Measurements from ENCODE around the gene PEX26. TPM values are rescaled to one million over a fixed set of nuclear protein-coding genes. Genes with fewer than 3 reads are reported as not detected.
"Not testable (repeated sequence)": the region's sequence is repeated elsewhere in the genome, so short reads cannot be mapped to it uniquely, and the experiment has no call there.

PEX26 gene
- total RNA-seq (2014; rRNA removed; shearing (Covaris generic)), result 10.2 and 11.5 TPM in 2 replicates

DNA sequence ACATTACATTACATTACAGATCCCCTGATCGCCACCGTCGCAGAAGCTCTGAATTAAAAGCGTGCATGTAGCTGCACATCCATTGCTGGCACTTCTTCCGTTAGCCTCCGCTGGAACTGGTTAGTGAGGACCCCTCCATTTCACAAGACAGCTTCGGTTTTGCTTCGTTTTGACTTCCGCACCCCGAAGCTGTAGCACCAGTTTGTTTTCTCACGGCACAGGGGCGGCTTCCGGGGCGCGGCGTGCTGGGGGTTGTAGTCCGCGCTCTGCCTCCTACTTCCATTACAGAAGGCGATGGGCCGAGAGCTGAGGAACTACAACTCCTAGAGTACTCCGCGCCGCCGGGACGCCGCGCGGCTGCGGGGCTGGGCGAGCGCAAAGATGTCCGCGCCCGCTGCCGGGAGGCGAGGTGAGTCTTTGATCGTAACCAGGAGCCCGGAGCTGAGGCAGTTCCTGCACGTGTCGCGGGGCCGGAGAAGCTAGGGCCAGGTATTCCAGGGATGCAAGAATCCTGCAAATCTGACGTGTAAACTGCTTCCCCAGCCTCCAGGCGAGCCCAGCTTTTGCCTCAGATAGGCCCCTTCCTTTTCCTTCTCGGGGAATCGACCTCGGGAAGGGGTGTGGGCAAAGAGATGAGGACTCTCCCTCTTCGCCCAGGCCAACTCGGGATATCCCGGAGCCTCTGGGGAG, at the start of gene PEX26:
Gene PEX26 (plus strand): TSS at position 352 of the 690 bp plus-strand sequence. CDS start 387 bp downstream, outside the sequence.
- DNase-seq (ENCODE audit: low read depth), result peak; percentile 92

DNA sequence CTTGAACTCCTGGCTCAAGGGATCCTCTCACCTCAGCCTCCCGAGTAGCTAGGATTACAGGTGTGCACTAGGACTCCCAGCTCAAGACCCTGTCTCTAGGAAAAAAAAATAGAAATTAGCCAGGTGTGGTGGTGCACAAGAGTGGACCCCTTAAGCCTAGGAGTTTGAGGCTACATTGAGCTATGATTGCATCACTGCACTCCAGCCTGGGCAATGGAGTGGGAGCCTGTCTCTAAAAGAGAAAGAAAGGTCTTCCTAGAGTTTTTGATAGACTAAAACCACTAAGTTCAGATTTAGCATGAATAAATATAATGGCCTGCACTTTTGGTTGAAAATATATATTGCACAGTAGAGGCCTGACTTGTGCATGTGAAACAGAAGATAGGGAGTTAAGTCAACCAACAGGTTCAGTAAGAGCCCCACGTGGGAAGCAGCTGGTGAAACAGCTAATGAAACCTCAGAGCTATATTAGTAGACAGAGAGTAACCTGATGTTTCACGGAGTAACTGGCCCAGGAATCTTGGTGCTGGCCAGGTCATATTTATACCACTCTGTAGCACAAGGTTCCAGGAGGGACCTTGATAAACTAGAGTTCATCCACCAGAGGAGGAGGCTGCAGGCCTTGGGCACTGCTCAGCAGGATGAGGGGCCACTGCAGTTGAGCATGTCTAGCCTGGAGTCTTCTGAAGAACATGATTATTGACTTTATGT, 48.8 kb upstream of the PEX26 start:
- no peak for DNase-seq (ENCODE audit: low read depth)

DNA sequence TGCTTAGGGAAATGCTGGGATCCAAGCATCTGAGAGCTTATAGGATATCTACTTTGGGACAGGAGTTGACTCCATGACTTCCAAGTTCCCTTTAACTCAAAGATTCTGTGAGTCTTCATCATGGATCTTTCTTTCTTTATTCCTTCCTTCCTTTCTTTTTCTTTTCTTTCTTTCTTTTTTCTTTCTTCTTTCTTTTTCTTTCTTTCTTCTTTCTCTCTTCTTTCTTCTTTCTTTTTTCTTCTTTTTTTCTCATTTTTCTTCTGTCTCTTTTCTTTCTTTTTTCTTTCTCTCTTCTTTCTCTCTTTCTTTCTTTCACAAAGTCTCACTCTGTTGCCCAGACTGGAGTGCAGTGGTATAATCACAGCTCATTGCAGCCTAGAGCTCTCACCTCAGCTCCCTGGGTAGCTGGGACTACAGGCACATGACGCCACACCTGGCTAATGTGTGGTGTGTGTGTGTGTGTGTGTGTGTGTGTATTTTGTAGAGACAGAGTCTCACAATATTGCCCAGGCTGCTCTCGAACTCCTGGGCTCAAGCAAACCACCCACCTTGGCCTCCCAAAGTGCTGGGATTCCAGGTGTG, 48.0 kb upstream of the PEX26 start:
- no peak for DNase-seq (ENCODE audit: low read depth)

DNA sequence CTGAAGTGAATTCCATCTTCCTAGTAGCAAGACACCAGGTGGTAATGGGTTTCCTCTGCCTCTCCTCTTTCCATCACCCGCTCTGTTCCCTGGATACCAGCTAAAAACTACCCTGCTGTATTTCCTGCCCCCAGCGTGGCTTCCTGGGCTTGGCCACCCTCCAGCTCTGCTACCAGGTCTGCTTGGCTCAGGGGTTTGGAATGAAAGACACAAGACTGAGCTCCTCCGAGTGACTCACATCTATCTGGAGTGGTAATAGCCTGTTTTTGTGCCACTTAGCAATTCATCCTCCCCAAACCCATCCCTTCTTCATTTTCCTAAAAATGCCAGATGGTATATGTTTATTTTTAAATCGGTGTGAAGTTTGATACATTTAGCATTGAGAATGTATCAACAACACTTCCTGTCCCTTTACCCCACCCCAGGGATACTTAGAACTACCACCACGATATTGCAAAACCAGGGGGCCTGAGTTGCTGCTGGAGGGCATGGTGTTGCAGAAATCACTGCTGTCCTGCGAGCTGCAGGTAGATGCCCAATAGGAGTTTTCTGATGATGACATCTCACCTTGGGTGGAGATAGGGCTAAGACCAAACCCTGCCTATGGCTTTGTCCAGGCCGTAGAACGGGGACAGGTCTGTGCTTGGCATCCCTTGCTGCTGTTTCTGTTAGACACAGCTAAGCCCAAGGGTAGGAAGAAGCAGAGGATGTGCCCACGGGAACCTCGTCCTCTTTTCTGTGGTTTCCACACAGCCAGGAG, 45.9 kb upstream of the PEX26 start:
- peak; percentile 96 for DNase-seq (ENCODE audit: low read depth)

- peak; percentile 93 for DNase-seq (ENCODE audit: low read depth)
Measured at GRCh38 chr22:18032455-18033101, 45.2 kb upstream of the PEX26 start.

- DNase-seq (ENCODE audit: low read depth), result peak; percentile 55
Measured at GRCh38 chr22:18033204-18033998, 44.4 kb upstream of the PEX26 start.

DNA sequence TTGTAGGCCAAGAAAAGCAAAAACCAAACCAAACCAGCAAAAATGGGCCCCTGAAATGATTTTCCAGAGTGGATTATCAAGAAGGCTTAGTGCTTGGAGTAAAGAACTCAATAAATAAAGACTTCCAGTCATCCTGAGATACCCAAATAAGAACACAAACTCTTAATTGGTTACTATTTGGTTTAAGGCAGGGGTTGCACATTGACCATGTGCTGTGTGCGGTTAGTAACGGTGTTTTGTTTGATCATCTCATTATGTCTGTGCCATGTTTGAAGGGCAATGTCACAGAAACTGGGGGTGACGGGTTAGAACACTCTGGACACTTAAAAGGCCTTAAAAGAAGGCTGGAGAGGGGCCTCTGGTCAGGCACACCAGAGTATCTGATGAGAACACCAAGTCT, 43.7 kb upstream of the PEX26 start:
- DNase-seq (ENCODE audit: low read depth), result no peak

DNA sequence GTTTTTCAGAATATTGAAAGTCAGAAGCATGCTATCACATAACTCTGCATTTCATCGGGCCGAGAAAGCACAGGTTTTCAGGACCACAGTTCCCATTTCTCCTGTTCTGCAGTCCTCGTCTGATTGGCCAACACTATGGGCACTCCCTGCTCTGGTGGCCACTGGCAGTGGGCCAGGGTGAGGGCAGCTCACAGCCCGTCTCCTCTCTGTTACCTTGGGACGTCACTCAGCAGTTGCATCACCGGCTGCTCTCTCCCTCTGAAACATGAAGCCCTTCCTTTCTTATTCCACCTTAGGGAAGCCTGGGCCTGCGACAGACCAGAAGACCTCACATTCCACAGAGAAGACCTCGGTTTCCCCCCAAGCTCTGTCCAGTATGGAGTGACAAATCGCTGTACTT, 42.0 kb upstream of the PEX26 start:
- no peak for DNase-seq (ENCODE audit: low read depth)

GRCh38 chr22:18040898-18041297, 36.9 kb upstream of the PEX26 start:
- not testable (repeated sequence) for DNase-seq (ENCODE audit: low read depth)

DNA sequence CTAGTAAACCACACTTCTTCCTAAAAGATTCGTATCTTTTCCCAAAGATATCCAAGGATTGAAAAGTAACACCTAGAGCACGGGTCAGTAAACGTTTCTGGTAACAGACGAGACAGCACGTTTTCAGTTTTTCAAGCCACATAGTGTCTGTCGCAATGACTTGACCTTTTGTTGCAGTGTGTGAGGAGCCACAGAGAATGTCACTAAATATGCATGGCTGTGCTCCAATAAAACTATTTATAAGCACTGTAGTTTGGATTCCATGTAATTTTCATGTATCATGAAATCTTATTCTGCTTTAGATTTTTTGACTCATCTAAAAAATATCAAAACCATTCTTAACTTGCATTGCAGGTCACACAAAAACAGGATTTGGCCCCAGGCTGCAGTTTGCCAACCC, 35.1 kb upstream of the PEX26 start:
- DNase-seq (ENCODE audit: low read depth), result peak; percentile 50

- peak; percentile 34 for DNase-seq (ENCODE audit: low read depth)
Measured at GRCh38 chr22:18044548-18045271, 33.1 kb upstream of the PEX26 start.

DNA sequence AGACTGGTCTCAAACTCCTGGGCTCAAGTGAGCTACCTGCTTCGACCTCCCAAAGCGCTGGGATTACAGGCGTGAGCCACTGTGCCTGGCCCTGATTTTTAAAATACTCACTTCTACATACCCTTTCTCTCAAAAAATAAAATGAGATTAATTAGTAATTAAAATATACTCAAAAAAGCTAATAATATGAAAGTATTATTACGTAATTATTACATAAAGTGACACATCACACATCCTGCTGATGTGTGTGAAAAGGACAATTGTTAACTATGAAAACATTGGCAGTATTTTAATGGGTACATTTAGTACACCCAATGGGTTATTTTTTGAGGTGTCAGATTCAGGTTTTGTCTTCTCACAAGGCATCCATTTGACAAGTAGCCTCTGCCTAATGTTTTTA, 32.0 kb upstream of the PEX26 start:
- DNase-seq (ENCODE audit: low read depth), result no peak

GRCh38 chr22:18048041-18048440, 29.7 kb upstream of the PEX26 start:
- peak; percentile 43 for DNase-seq (ENCODE audit: low read depth)

DNA sequence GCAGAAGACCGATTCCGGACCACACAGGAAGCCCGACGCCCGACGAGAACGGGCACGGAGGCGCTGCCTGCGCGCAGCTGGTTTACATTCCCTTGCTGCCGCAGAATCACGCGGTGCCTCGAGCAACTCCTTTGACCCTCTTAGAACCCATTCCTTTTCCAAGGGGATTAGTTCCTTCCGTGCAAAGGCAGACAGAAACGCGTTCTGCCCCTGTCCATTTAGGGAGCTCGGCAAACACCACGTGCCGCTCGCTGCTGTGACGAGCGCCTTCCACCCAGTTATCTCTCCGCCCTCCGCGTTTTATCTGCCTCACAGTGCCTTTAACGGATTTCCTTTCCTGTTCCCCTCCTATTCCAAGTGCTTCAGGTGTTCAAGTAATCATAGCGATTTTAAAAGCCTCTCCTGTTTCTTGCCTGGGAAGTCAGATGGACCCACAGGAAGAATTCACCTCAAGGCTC, 29.3 kb upstream of the PEX26 start:
- peak; percentile 92 for DNase-seq (ENCODE audit: low read depth)

DNA sequence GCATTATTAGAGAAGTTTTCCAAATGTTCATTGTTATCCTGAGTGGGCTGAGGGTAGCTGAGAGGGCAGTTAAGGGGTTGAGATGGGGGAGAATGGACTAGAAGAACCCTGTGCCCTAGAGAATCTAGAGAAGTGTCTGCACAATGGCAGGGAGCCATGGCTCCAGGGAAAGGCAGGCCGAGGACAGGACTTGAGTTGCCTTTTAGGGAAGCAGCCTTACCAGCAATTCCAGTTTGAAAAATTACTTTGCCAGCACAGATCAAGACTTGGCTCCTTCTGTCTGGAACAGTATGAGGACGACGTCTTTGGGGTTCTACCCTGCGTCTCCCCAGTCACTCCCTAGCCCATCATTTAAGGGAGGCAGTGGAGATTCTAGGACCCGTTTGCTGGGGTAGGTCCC, 27.7 kb upstream of the PEX26 start:
- no peak for DNase-seq (ENCODE audit: low read depth)

GRCh38 chr22:18051113-18051512, 26.7 kb upstream of the PEX26 start:
- not testable (repeated sequence) for DNase-seq (ENCODE audit: low read depth)

DNA sequence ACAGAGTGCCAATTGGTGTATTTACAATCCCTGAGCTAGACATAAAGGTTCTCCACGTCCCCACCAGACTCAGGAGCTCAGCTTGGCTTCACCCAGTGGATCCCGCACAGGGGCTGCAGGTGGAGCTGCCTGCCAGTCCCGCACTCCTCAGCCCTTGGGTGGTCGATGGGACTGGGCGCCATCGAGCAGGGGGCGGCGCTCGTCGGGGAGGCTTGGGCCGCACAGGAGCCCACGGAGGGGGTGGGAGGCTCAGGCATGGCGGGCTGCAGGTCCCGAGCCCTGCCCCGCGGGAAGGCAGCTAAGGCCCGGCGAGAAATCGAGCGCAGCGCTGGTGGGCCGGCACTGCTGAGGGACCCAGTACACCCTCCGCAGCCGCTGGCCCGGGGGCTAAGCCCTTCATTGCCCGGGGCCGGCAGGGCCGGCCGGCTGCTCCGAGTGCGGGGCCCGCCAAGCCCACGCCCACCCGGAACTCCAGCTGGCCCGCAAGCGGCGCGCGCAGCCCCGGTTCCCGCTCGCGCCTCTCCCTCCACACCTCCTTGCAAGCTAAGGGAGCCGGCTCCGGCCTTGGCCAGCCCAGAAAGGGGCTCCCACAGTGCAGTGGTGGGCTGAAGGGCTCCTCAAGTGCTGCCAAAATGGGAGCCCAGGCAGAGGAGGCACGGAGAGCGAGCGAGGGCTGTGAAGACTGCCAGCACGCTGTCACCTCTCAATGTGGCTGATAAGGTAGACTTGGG, 24.4 kb upstream of the PEX26 start:
- not testable (repeated sequence) for DNase-seq (ENCODE audit: low read depth)

DNA sequence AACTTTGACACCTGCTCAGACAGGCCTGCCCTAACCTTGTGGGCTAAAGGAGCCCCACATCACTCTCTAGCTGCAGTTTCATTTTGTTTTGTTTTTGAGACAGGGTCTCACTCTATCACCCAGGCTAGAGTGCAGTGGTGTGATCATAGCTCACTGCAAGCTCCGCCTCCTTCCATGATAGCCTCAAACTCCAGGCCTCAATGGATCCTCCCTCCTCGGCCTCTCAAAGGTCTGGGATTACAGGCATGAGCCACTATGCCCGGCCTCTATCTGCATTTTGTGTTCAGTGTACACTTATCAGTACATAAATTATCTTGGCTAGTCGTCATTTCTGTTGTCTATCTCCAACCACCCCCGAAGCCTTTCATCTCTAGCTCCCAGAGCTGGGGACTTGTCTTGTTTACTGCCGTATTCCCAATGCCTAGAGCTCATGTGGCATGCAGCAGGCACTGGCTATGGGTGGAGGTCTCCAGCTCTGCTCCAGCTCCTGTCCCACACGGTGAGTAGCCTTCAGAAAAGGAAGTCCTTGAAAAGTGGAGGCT, 22.1 kb upstream of the PEX26 start:
- no peak for DNase-seq (ENCODE audit: low read depth)

DNA sequence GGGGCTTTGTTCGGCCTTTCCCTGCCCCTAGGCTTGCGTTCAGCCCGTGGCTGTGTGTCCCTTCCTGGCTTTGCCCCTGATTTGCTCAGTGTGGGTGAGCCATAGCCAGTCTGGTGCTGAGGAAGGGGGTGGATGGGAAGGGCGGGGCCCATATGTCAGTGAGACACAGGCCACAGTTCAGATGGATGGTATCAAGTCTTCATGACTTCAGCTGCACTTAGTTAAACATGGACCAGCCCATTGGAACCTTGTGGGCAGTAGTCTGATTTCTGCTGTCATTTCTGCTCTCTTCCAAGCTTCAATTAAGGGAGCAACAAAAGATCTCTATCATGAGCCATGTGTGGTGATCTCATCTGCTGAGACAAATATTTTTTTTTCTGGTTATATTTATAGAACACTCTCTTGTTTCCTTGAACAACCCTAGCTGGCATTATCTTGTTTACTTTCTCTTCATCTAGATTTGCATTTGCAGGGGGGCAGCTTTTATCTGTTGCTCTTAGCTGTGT, 21.6 kb upstream of the PEX26 start:
- peak; percentile 93 for DNase-seq (ENCODE audit: low read depth)
